Measurements from ENCODE around the gene ACKR3. TPM values are rescaled to one million over a fixed set of nuclear protein-coding genes. Genes with fewer than 3 reads are reported as not detected.

Gene ACKR3
- total and polyA plus RNA-seq, 7 donors: 1.6 to 39.1 (median 17.0) TPM

- no peak overlapping the region for H3K27ac ChIP-seq
- no peak overlapping the region for H3K4me3 ChIP-seq
- 82 to 84% methylated on average over 7 of the region's 7 CpGs for WGBS, 2 donors
- H3K36me3 ChIP-seq: no peaks in the 10 kb centered on the region
- DNase-seq: no peak
- H3K4me1 ChIP-seq: peaks cover 0 to 12% (median 6%) of the 10 kb centered on the region in 4 donors
- H3K9me3 ChIP-seq: no peaks in the 10 kb centered on the region
- intact Hi-C loops (cut with DNase I): no loop called here
- TF ChIP-seq CTCF (IDR thresholded peaks at IDR 0.05): no peak
- TF ChIP-seq EP300 (IDR thresholded peaks at IDR 0.05): no peak
- no peak for TF ChIP-seq POLR2A (IDR thresholded peaks at IDR 0.05)
- no peak for TF ChIP-seq POLR2AphosphoS5 (IDR thresholded peaks at IDR 0.05)
- no peaks in the 10 kb centered on the region for H3K27me3 ChIP-seq
These were observed 38.4 kb upstream of the ACKR3 start for GRCh38 chr2:236531195-236531594.

GRCh38 chr2:236531996-236532395 is 37.6 kb upstream of the ACKR3 start:
- no peaks in the 10 kb centered on the region for H3K9me3 ChIP-seq
- H3K27ac ChIP-seq: no peak overlapping the region
- H3K36me3 ChIP-seq: no peaks in the 10 kb centered on the region
- peaks cover 0 to 11% (median 3%) of the 10 kb centered on the region in 4 donors for H3K4me1 ChIP-seq
- DNase-seq: no peak
- TF ChIP-seq POLR2AphosphoS5 (IDR thresholded peaks at IDR 0.05) (no peak), CTCF (IDR thresholded peaks at IDR 0.05) (no peak), EP300 (IDR thresholded peaks at IDR 0.05) (no peak), POLR2A (IDR thresholded peaks at IDR 0.05) (no peak)
- H3K4me3 ChIP-seq: no peak overlapping the region
- no peaks in the 10 kb centered on the region for H3K27me3 ChIP-seq
- intact Hi-C loops (cut with DNase I): no loop called here
- 56 to 63% methylated on average over 1 of the region's 1 CpG for WGBS, 2 donors

GRCh38 chr2:236533343-236533742 is 36.3 kb upstream of the ACKR3 start:
- H3K27ac ChIP-seq: no peak overlapping the region
- no peaks in the 10 kb centered on the region for H3K9me3 ChIP-seq
- no peaks in the 10 kb centered on the region for H3K27me3 ChIP-seq
- no peaks in the 10 kb centered on the region for H3K36me3 ChIP-seq
- H3K4me3 ChIP-seq: no peak overlapping the region
- TF ChIP-seq POLR2A (IDR thresholded peaks at IDR 0.05) (no peak), POLR2AphosphoS5 (IDR thresholded peaks at IDR 0.05) (no peak), EP300 (IDR thresholded peaks at IDR 0.05) (no peak), CTCF (IDR thresholded peaks at IDR 0.05) (no peak)
- WGBS, 2 donors: 80 to 89% methylated on average over 4 of the region's 4 CpGs
- H3K4me1 ChIP-seq: peaks cover 0 to 16% (median 1%) of the 10 kb centered on the region in 4 donors
- intact Hi-C loops (cut with DNase I): no loop called here
- DNase-seq: no peak

GRCh38 chr2:236535024-236535423 is 34.6 kb upstream of the ACKR3 start:
- intact Hi-C loops (cut with DNase I): no loop called here
- no peaks in the 10 kb centered on the region for H3K9me3 ChIP-seq
- H3K36me3 ChIP-seq: no peaks in the 10 kb centered on the region
- 75 to 78% methylated on average over 5 of the region's 5 CpGs for WGBS, 2 donors
- H3K4me1 ChIP-seq: peaks cover 0 to 17% (median 2%) of the 10 kb centered on the region in 4 donors
- H3K4me3 ChIP-seq: no peak overlapping the region
- no peaks in the 10 kb centered on the region for H3K27me3 ChIP-seq
- TF ChIP-seq EP300 (IDR thresholded peaks at IDR 0.05) (no peak), POLR2AphosphoS5 (IDR thresholded peaks at IDR 0.05) (no peak), POLR2A (IDR thresholded peaks at IDR 0.05) (no peak), CTCF (IDR thresholded peaks at IDR 0.05) (no peak)
- no peak for DNase-seq
- no peak overlapping the region for H3K27ac ChIP-seq

GRCh38 chr2:236536727-236537398 is 32.8 kb upstream of the ACKR3 start:
- H3K27ac ChIP-seq: no peak overlapping the region

More at GRCh38 chr2:236536727-236537398, 32.8 kb upstream of the ACKR3 start:
- Histone ChIP-seq H3K4me1 (peaks cover 0 to 17% (median 2%) of the 10 kb centered on the region in 4 donors), H3K27me3 (no peaks in the 10 kb centered on the region), H3K36me3 (no peaks in the 10 kb centered on the region), H3K9me3 (no peaks in the 10 kb centered on the region), H3K4me3 (no peak overlapping the region)
- no peak for DNase-seq
- intact Hi-C loops (cut with DNase I): no loop called here
- TF ChIP-seq CTCF (IDR thresholded peaks at IDR 0.05) (no peak), POLR2A (IDR thresholded peaks at IDR 0.05) (no peak), POLR2AphosphoS5 (IDR thresholded peaks at IDR 0.05) (no peak), EP300 (IDR thresholded peaks at IDR 0.05) (no peak)
- 42 to 64% methylated on average over 6 of the region's 6 CpGs for WGBS, 2 donors
